ENCODE measurements around the gene ZNF12.

DNA sequence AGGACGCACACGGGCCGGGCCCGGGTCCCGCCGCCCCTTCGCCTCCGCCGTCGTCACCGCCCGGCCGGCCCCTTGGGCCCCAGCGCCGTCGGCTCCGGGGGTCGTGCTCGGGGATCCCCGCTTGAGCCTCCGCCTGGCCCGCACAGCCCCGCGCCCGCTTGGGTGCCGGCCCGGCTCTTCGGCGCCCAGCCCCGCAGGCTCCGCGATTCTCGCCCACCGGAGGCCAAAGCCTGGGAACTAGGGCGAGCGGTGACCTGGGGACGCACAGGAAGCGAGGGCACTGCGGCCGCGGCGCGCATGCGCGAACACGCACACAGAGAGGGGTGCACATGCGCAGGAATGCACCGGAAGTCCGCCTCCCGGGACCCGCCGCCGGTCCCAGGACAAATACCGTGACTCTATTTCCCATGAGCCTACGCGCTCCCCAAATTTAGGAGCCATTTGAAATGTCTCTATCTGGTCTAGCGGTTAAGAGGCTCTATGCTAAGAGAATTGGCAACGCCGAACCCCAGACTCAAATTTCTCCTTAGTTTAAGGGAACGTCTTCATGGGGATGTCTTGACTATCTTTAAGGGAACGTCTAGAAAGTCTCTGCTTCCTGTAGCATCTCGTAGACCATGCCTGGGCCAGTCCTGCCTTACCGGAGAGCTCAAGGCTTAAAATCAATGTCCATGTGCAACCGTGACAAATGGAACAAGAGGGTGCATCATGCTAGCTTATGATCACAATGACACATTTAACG lies at the start of gene ZNF12:
- TF ChIP-seq RXRA (IDR thresholded peaks at IDR 0.05) (peak; percentile 40 to 55), RAD21 (IDR thresholded peaks at IDR 0.05) (peak in 1 of 2 donors; percentile 12), YY1 (IDR thresholded peaks at IDR 0.05) (peak; percentile 84), EGR1 (IDR thresholded peaks at IDR 0.05; ENCODE audit: low read depth in 2 of 2) (no peak), FOXA1 (IDR thresholded peaks at IDR 0.05) (no peak)
- TF ChIP-seq, protein P1, sequence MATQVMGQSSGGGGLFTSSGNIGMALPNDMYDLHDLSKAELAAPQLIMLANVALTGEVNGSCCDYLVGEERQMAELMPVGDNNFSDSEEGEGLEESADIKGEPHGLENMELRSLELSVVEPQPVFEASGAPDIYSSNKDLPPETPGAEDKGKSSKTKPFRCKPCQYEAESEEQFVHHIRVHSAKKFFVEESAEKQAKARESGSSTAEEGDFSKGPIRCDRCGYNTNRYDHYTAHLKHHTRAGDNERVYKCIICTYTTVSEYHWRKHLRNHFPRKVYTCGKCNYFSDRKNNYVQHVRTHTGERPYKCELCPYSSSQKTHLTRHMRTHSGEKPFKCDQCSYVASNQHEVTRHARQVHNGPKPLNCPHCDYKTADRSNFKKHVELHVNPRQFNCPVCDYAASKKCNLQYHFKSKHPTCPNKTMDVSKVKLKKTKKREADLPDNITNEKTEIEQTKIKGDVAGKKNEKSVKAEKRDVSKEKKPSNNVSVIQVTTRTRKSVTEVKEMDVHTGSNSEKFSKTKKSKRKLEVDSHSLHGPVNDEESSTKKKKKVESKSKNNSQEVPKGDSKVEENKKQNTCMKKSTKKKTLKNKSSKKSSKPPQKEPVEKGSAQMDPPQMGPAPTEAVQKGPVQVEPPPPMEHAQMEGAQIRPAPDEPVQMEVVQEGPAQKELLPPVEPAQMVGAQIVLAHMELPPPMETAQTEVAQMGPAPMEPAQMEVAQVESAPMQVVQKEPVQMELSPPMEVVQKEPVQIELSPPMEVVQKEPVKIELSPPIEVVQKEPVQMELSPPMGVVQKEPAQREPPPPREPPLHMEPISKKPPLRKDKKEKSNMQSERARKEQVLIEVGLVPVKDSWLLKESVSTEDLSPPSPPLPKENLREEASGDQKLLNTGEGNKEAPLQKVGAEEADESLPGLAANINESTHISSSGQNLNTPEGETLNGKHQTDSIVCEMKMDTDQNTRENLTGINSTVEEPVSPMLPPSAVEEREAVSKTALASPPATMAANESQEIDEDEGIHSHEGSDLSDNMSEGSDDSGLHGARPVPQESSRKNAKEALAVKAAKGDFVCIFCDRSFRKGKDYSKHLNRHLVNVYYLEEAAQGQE (IDR thresholded peaks at IDR 0.05) = no peak
- TF ChIP-seq, protein P2, sequence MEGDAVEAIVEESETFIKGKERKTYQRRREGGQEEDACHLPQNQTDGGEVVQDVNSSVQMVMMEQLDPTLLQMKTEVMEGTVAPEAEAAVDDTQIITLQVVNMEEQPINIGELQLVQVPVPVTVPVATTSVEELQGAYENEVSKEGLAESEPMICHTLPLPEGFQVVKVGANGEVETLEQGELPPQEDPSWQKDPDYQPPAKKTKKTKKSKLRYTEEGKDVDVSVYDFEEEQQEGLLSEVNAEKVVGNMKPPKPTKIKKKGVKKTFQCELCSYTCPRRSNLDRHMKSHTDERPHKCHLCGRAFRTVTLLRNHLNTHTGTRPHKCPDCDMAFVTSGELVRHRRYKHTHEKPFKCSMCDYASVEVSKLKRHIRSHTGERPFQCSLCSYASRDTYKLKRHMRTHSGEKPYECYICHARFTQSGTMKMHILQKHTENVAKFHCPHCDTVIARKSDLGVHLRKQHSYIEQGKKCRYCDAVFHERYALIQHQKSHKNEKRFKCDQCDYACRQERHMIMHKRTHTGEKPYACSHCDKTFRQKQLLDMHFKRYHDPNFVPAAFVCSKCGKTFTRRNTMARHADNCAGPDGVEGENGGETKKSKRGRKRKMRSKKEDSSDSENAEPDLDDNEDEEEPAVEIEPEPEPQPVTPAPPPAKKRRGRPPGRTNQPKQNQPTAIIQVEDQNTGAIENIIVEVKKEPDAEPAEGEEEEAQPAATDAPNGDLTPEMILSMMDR (IDR thresholded peaks at IDR 0.05; ENCODE audit: low read depth, low read length, missing input control) = no peak
- TF ChIP-seq, protein P3, sequence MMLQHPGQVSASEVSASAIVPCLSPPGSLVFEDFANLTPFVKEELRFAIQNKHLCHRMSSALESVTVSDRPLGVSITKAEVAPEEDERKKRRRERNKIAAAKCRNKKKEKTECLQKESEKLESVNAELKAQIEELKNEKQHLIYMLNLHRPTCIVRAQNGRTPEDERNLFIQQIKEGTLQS (IDR thresholded peaks at IDR 0.05) = no peak
- TF ChIP-seq, protein P4, sequence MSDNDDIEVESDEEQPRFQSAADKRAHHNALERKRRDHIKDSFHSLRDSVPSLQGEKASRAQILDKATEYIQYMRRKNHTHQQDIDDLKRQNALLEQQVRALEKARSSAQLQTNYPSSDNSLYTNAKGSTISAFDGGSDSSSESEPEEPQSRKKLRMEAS (IDR thresholded peaks at IDR 0.05) = peak; percentile 75

All from liver (tissue), 3 donors.